Fibroblast of pulmonary artery (primary cell): ENCODE measurements around the gene NRXN3.
A peak's percentile ranks its signal among the peaks of the same experiment; 100 is the strongest.

Source experiments
- DNase-seq: peaks from one replicate; pipeline ENCODE4 v3.0.0-alpha.2; 2010; ENCODE audit warnings: low read depth
- H3K4me3 ChIP-seq: replicated peaks from 2 replicates; pipeline ENCODE4 v1.5.1; 2011; ENCODE audit warnings: low read depth, mild to moderate bottlenecking, control low read depth, low read length, moderate library complexity
- TF ChIP-seq, protein P1 (sequence below): IDR thresholded peaks from 2 replicates; pipeline ENCODE4 v1.5.1; 2011; ENCODE audit warnings: mild to moderate bottlenecking, control low read depth, low read length, inconsistent platforms; ENCODE audit errors: missing control alignments

NRXN3 gene

DNA sequence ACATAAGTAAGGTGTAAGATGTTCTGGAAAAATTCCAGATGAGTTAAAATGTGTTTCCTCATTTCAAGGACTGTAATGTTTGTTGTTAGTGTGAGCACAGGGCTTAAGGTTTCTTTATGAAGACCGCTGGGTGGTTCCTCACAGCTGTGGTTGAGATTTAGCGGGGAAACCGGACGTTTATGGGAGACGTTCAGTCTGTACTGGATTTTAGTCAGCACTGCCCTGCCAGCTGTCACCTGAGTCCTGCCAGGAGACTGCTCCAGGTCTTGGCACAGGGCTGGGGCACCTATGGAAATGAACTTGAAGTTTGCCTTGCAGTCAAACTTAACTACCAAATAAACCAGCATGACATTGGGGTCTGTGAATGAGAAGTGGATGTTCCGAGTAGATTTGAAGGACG, 1485.9 kb downstream of the NRXN3 start:
- DNase-seq, result no peak
- no peak overlapping the region for H3K4me3 ChIP-seq
- TF ChIP-seq, protein P1, sequence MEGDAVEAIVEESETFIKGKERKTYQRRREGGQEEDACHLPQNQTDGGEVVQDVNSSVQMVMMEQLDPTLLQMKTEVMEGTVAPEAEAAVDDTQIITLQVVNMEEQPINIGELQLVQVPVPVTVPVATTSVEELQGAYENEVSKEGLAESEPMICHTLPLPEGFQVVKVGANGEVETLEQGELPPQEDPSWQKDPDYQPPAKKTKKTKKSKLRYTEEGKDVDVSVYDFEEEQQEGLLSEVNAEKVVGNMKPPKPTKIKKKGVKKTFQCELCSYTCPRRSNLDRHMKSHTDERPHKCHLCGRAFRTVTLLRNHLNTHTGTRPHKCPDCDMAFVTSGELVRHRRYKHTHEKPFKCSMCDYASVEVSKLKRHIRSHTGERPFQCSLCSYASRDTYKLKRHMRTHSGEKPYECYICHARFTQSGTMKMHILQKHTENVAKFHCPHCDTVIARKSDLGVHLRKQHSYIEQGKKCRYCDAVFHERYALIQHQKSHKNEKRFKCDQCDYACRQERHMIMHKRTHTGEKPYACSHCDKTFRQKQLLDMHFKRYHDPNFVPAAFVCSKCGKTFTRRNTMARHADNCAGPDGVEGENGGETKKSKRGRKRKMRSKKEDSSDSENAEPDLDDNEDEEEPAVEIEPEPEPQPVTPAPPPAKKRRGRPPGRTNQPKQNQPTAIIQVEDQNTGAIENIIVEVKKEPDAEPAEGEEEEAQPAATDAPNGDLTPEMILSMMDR, result no peak

DNA sequence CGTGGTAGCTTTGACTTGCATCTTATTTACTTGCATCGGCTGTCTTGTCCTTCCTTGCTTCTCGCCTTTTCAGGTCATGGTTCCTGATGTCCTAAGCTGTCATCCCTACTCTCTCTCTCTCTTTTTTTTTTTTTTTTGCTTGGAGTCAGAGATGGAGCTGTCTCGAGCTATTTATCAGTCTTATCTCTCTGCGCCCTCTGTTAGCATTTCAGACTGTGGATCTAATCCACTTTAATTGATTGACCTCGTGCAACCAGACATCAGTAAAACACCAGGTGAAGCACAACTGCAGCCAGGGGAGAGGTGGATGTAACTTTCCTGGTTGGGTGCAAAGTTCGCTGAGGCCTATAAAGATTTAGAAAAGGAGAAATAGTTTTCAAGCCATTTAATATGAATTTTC, 1486.3 kb downstream of the NRXN3 start:
- no peak overlapping the region for H3K4me3 ChIP-seq
- DNase-seq, result no peak
- TF ChIP-seq, protein P1, result no peak

DNA sequence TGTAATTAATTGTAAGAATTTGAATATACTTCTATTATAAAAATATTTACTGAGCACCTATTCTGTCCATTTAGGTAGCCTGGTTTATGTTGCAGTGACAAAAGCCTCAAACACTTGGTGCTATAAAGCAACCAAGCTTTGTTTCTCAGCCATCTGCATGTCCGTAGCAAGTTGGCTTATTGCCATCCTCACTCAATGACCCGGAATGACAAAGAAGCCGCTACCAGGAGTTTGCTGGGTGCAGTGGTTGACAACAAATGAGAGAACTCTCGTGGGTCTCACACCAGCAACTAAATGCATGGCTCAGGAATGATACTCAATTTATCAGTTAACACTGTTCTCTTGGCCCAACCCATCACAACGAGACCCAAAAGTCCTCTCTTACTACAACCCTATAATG, 1488.0 kb downstream of the NRXN3 start:
- H3K4me3 ChIP-seq, result no peak overlapping the region
- TF ChIP-seq, protein P1, result no peak
- DNase-seq, result no peak

DNA sequence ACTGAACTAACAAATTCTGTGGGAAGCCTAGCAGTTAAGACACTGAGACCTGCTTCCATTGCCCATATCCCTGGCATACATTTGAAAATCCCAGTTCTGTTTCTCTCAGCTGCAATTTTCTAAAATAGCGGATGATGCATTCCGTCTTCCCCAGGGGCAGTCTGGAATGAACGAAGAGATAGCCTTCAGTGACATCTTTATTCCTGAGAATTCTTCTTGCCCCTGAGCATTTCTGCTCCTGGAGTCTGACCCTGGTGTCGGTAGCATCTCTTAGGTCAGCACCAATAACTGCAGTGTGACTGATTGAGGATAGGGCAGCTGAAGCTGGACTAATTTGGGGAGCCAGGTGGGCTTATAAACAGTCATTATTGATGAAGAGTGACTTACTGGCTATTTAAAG, 1488.6 kb downstream of the NRXN3 start:
- DNase-seq, result no peak
- H3K4me3 ChIP-seq, result no peak overlapping the region
- TF ChIP-seq, protein P1, result no peak

DNA sequence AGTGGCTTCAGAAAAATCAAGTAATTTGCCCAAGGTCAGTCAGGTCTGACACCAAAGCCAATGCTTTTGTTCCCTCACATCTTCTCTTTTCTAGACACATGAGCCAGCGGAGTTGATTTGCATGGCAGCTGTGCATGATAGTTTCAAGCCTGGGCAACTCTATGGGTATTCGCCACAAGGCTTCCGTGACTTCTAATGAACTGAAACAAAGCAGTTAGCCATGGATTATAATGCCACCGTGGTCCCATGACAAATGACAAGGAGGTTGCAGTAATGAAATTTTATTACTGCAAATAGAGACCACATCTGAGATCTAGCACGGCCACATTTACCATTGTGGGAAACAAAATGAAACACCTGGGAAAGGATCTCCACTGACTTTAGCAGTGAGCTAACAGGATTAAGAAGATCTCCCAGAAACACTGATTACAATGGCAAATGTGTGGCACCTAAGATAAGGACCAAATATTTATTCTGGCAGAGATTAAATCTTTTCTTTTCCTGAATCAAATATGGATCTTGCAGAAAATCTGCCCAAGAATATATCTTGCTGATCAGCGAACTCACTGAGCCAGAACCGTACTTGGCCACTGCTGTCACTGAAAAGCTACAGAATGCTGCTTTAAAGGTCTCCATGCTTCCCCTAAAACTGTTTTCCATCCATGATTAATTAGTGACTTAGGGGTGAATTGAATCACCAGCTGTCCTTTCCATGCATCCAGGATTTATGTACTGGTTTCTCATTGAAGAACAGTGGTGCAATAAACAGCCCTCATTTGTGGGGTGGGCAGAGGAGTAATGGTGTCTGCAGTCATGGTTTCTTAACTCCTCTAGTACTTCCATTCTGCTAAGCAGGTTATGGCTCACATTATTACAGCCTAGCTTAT, 1490.1 kb downstream of the NRXN3 start:
- TF ChIP-seq, protein P1, result no peak
- no peak overlapping the region for H3K4me3 ChIP-seq
- no peak for DNase-seq

DNA sequence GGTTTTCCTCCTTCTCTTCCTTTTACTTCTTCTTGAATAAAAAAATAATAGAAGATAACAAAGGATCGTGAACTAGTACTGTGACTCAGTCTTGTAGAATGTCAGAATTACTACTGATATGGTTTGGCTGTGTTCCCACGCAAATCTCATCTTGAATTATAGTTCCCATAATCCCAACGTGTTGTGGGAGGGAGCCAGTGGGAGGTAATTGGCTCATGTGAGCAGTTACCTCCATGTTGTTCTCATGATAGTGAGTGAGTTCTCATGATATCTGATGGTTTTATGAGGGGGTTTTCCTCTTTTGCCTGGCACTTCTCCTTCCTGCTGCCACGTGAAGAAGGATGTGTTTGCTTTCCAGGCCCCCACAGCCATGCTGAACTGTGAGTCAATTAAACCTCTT, 1491.6 kb downstream of the NRXN3 start:
- H3K4me3 ChIP-seq, result no peak overlapping the region
- peak; percentile 47 for DNase-seq

More for the DNA sequence above, 1491.6 kb downstream of the NRXN3 start:
- TF ChIP-seq, protein P1, result no peak
